Putamen (tissue), 1 donor: ENCODE results near the gene FOXC2.

ENCODE experiments used
- DNase-seq: peaks from one replicate; pipeline ENCODE4 v3.0.0-alpha.2; 2016; ENCODE audit warnings: low spot score

Gene FOXC2

DNA sequence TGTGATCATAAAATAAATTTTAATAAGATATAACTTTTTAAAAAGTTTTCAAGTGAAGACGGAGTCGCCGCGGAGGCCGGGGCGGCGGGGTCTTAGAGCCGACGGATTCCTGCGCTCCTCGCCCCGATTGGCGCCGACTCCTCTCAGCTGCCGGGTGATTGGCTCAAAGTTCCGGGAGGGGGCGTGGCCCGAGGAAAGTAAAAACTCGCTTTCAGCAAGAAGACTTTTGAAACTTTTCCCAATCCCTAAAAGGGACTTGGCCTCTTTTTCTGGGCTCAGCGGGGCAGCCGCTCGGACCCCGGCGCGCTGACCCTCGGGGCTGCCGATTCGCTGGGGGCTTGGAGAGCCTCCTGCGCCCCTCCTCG is at the start of gene FOXC2:
Gene FOXC2 (plus strand): TSS at position 229 of the 365 bp plus-strand sequence. CDS start 507 bp downstream, outside the sequence.
- DNase-seq, result no peak

DNA sequence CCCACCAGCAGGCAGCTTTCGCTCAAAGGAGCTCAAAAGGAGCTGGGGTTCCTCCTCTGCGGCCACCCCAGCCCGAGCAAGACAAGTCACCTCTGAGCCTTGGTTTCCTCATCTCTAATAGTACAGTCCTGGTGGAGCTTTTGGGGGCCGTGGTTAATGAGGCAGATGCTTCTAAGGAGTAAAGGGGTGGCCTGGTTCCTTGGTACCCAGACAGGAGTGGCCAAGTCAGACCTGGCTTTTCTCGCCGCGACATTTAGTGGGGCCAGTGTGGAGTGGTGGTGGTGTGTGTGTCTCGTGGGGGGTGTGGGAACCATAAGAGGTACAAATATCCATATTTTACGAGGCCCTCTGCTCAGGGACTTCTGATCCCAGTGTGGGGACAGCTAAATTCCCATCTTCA is 49.6 kb upstream of the FOXC2 start:
- DNase-seq, result no peak

DNA sequence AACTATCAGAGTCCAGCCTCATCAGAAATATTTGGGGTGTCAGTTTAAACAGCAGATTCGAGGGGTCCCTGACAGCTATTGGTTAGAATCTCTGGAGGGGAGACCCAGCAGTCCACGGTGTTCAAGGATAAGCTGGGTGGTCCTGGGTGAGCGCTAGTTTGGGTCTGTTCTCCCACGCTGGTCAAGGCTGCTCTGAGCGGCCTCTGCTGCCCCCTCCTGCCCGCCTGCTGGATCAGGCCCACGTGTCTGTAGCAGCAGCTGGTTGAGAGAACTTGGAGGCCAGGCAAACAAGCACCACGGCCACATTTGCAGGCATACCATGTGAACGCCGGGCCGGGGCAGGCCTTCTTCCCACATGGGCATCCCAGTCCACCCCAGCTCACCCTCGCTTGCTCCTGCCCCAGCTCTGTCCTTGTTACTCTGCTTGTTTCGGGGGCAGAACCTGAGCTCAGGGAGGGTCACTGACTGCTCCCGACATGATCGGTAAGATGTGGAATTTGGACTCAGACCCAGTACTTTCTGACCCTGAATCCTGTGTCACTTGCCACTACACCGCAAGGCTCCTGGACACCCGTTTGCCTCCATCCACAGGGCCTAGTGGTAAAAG is 48.9 kb upstream of the FOXC2 start:
- peak; percentile 36 for DNase-seq

DNA sequence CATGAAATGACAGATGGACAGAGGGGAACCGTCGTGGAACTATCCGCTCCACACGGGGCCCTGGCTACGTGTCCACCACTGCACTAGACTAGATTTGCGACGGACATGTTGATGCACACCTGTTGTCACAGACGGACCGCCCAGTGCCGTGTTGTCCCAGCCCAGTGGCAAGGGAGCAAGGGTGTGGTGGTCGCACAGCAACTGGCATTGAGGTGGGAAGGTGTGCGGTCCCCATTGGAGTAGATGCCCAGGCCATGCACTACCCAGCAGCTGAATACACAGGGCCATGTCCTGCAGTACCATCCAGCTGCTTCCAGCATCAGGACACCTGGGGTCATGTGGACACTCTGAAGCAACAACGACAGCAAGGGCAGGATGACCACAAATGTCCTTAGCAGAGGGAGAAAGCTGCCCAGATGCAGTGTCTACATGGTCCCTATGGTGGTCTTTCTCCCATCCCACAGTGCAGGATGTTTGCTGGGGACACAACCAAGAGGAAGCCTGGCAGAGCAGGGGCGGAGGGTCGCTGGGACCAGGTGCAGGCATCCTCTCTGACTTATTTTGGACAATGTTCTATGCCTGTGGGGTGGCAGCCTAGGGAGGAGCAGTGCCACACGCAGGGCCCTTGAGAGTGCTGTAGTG is 47.5 kb upstream of the FOXC2 start:
- no peak for DNase-seq

DNA sequence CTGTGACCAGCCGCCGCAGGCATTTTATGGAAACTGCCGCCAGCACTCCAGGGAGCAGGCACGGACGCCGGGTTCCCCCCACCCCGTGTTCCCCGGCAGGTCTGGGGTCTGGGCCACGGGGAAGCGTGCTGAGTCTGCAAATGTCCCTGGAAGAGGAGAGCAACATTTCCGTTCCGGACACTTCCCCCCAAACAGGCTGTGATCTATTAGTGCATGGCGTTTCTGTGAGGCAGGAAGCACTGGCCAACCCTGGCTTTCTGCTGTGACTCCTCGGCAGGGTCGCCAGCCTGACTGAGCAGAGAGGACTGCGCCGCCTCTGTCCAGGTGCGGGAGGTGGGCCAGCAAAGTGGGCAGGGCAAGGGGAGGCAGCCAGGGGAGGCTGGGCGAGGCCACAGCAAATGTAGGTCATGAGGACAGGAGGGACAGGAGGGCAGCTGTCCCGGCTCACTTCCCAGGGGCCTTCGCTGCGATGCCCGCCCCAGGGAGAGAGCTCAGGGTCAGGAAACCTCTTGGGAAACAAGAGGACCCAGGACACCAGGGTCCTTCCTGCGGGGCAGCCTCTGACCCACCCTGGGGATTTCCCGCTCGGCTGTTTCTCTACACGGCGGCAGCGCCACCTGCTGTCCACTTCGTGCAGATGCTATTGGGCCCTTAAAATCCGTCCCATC is 46.8 kb upstream of the FOXC2 start:
- no peak for DNase-seq

DNA sequence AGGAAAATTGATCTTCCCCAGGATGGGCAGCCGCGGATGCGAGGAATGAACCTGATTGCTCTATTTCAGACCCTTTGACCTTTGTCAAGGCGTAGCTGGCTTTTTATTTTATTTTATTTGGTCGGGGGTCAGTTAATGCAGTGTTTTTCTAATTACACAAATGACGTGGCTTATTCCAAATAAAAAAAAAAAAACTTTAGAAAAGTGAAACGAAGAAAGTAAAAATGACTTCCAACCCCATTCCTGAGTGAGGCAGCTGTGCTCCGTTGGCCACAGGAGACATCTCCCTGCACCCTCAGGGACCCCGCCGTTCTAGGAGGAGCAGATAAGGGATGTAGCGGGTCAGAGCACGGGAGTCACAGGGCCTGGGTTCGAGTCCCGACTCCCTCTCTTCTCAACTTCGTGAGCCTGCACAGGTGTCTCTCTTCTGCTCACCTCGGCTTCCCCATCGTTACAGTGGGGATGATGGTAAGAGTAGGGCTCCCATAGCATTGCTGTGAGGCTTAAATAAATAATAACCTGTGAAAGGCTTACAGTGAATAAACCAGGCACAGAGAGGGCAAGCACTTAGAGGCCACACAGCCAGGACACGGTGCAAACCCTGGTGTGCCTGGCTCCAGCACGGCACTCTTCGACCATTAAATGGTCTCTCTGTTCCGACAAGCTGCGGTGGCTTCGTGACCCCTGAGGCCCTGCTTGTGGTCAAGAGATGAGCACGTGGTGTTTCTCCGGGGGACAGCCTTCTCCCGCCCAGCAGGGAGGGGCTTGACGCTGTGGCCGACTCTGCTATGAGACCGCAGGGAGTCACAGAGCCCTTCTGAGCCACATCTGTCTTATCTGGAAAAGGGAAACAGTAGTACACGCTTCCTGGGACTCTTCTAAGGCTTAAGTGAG is 46.1 kb upstream of the FOXC2 start:
- DNase-seq, result no peak

DNA sequence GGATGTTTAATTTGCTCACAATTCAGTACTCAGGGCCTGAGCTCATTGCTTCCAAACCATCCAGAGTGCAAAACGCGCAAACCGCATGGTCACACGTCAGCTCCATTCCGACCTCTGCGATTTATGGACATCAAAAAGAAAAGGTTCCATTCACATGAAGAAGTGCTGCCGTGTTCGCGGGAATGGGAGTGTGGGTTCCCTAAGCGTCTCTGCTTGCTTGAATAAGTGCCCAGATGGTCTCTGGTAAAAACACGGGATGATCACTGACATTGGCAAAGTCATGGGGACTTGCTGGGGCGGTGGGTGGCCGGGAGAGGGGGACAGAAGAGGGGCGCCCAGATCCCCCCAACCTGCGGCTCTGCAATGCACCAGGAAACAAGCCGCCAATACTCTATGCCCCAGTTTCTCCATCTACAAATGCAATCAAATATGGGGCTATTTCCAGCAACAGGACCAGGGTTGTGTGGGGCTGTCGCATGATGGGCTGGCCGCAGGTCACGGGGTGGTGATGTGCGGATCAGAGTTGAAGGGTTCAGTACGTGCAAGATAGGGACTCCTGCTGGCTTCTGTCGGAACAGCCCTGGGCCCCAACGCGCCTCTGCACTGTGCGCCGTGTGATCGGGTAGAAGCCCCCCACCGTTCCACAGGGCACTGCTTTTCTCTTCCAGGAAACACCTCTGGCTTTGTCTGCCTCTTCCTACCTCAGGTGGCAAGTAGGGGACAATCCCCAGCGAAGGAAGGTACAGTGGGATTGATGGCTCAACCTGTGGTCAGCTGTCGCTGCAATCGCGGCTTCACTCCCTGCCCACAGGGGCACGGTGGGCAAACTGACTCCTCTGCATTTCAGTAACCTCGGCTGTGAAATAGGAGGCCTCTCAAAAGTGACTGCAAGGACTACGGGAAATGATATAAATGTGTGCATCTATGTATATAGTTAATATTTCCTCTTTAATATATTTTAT is 45.1 kb upstream of the FOXC2 start:
- DNase-seq, result no peak

DNA sequence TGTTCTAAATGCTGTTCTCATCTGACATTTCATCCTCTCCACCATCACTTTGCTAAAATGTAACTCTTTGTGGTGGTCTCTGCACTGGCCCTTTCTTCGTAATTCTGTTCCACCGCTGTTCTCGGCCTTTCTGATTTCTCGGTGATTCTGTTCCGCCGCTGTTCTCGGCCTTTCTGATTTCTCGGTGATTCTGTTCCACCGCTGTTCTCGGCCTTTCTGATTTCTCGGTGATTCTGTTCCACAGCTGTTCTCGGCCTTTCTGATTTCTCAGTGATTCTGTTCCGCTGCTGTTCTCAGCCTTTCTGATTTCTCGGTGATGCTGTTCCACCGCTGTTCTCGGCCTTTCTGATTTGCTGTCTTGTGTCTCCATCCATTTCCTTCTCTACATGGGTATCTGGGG is 44.0 kb upstream of the FOXC2 start:
- no peak for DNase-seq

DNA sequence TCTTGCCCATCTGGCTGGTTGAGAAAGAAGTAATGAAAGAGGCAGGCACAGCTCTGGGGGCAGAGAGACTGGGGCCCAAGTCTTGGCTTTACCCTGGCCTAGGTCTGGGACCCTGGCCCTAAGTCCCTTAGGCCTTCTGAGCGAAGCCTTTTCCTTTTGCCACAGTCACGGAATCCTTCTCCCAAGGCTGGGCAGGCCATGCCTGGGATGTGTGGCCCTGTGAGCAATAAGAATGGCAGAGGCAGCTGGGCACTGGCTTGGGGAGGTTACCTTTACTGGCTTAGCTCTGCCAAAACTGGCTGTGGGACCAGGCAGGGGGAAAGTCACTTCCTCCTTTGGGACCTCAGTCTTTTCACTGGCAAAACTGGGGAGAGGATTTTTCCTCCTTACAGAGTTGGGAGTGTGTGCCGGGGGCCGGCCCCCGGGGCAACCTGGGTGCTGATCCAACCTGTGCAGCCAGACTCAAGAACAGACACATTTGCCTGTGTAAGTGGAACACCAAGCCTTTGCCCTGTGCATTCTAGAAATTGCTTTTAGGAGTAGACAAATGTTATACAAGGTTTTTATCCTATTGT is 43.4 kb upstream of the FOXC2 start:
- no peak for DNase-seq

DNA sequence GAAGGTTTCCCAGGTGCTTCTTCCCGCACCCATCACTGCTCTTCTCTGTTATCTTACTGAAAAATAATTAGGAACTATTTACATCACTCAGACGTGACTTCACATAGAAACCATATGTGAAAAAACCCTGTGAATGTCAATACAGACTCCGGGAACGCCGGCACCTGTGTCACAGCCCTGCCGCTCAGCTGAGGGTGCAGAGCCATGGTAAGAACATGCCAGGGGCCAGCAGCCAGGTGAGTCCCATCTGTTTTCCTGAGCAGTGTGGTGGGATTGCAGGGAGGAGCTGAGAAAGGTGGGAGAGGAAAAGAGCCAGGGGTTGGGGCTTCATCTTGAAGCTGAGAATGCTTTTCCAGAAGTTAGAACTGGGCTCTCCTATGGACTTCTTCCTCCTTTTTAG is 42.6 kb upstream of the FOXC2 start:
- DNase-seq, result no peak

DNA sequence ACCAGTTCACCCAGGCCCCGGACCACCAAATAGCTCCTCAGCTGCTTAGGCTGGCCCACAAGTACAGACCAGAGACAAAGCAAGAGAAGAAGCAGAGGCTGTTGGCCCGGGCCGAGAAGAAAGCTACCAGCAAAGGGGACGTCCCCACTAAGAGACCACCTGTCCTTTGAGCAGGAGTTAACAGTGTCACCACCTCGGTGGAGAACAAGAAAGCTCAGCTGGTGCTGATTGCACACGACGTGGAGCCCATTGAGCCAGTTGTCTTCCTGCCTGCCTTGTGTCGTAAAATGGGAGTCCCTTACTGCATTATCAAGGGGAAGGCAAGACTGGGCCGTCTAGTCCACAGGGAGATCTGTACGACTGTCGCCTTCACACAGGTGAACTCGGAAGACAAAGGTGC is 40.9 kb upstream of the FOXC2 start:
- no peak for DNase-seq

DNA sequence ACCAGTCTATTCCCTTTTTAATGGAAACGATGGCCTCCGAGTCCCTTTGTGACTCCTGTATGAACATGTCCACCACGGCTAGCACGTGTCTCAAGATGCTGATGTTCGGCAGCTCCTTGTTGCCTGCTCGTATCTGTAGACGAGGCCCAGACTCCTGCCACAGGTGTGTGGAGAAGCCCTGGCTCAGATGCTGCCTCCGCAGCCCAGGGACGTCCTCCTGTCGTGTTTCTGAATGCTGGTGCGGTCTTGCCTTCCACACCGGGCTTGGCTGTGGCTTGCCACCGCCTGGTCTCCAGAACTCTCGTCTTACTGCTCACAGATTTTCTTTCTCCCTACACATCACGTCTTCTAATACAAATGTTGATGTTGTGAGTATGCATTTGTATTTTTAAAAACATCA is 39.3 kb upstream of the FOXC2 start:
- DNase-seq, result no peak

DNA sequence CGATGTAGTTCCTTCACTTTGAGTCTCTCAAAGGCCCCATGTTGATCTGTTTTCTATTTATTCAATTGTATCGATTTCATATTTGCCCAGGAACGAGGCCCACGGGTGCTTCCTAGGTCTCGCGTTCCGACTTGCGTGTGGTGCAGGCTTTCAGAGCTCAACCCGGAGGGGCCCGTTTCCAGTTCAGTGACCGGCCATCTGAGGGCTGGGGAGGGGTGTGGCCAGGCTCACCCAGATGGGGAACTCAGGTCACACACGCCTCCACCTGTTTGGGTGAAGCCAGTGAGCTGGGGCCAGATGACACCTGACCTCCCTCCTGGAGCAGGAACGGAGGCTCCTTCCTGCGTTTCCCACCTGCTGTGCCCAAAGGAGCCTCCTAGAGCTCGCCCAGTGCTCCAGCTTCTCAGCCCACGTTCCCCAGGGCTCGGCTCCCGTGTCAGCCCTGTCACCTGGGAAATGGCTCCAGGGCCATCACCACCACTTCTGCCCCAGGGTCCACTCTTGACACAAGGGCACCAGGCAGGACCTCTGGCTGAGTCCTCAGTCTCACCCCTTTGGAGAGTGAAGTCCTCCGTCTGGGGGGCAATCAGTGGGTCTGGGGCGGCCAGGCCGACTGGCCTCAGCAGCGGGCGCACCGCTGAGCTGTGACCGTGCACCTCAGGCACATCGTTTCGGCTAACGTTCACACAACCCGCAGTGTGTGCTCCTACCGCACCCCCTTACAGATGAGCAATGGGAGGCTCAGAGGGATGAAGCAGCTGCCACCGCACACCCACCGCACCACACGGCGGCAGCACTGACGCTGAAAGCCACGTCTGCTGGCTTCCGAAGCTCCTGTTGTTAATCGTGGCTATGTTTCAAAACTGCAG is 38.3 kb upstream of the FOXC2 start:
- DNase-seq, result no peak

DNA sequence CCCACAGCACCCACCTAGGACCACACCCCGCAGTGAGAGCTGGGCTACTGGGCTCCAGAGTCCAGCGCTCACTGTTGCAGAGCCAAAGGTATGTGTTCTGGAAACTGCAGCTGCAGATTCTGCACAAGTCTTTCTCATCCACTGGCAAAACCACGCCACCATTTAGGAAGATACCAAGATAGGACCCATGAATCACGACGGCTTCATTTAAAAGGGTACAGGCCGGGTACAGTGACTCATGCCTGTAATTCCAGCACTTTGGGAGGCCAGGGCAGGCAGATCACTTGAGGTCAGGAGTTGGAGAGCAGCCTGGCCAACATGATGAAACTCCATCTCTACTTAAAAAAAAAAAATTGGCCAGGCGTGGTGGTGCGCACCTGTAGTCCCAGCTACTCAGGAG is 37.5 kb upstream of the FOXC2 start:
- no peak for DNase-seq

DNA sequence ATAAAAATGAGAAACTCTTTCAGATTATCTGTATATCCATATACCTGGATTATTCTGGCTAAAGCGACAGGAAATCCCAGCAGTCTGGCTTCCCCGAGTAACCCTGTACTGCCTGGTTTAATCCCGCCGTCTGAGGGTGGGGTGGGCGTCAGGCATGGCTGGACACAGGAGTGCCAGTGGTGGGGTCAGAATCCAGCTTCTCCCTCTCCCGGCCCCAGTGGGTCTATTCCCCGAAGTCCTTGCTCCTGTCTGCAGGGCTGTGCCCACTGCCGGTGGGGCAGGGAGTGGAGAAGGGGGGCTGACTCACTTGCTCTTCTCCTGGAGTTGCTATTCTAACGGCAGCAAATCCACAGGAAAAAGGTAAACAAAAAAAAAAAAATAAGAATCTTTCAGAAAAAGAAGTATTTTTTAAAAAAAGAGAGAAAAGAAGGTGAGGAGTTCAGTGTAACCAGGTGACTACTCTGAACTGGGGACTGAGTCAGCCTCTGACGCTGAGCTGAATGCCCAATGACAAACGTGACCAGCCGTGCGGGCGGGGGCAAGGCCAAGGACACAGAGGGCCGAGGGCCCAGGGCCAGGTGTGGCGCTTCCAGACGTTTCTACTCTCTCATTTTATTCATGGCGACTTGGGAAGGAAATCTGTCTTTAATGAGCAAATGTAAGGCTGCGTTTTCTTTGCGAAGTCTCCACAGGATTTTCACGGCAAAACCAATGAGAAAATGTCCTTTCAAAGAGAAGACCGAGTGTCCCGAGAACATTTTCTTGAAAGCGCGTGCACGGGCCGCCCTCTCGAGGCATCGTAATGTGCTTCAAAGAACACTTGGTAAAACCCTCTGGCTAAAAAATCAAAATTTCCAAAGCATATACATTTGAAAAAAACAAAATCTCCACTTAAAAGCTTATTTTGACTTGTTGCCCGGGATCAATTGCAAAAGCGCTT is 36.1 kb upstream of the FOXC2 start:
- no peak for DNase-seq

DNA sequence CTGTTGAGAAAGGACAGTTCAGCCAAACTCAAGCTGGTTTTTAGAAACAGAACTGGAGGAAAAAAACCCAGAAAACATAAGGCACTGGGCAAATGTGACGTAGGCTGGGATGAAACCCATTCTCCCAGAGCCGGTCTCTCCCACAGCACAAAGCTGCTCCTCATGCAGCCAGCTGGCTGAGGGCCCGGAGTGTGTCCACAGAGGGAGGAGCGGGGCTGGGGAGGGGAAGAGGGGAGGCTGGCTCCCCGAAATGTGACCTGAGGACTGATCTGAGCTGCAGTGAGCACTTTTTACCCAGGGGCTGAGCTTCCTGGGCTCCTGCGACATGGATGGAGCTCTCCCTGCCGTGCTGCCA is 35.5 kb upstream of the FOXC2 start:
- DNase-seq, result peak; percentile 91

DNA sequence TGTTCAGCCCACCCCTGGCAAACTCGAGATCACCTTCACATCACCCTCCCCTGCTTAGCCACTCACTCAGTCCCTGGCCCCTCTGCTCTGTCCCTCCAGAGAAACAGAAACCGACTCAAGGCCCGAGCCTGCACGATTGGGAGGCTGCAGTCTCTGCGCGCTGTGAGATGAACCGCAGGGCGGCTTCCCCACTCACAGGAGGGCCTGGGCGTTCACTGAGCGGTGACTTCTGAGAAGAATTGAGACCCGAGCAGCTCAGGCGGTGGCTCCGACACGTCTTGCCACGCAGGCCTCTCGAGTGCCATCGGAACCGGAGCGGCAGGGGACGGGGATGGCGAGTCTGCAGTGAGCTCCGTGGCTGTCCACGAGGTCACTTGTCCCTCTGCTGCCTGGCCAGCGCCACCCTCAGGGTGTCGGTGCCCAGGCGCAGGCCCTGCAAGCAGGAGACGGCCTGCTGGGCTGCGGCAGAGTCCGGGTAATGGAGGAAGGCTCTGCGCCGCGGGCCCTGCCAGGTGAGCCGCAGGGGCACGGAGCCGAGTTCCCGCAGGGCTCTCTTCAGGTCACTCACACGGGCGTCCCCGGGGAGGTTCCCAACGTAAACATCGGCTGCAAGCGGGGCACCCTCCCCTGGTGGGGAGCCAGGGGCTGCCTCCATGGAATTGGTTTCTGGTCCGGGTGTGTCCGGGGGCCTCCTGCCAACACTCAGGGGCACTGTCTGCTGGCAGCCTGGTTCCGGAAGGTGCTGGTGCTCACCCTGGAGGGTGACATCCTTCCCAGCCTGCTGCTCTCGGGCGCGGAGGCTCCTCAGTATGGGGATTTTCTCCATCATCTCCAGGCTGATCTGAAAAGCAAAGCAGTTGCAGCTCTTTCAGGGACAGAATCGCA is 34.7 kb upstream of the FOXC2 start:
- DNase-seq, result no peak

DNA sequence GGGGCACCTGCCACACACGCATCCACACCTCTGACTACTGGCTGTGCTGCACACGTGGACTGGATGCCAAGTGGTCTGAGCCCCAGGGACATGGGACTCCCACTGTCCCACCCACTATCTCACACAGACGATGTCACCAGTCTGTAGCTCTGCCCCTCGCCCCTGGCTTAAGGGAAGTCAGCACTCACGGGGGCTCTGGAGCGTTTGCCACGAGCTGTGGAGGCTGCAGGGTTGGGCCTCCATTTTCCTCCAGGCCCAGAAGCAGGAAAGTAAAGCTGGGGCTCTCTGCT is 34.2 kb upstream of the FOXC2 start:
- DNase-seq, result no peak
